GM06990 (cell line): Measurements from ENCODE around the gene FHOD3.
A peak's percentile ranks its signal among the peaks of the same experiment; 100 is the strongest.

Experiments used
- DNase-seq: peaks from one replicate; pipeline ENCODE4 v3.0.0-alpha.2; 2011; ENCODE audit not compliant: insufficient read length; ENCODE audit errors: extremely low read depth
- H3K27me3 ChIP-seq: replicated peaks from 2 replicates; pipeline ENCODE4 v1.6.0; 2011; ENCODE audit warnings: low read length; ENCODE audit not compliant: control insufficient read depth, insufficient read depth
- H3K36me3 ChIP-seq: 2 replicates; pipeline ENCODE4 v1.5.1; 2011; ENCODE audit warnings: low read length; ENCODE audit not compliant: control insufficient read depth, insufficient read depth
- H3K4me3 ChIP-seq: replicated peaks from 2 replicates; pipeline ENCODE4 v1.5.1; 2011; ENCODE audit warnings: low read depth, mild to moderate bottlenecking, control low read depth, low read length
- TF ChIP-seq, protein P1 (sequence below): IDR thresholded peaks from 2 replicates; pipeline ENCODE4 v1.5.1; 2011; ENCODE audit warnings: low read length, control low read depth, mild to moderate bottlenecking, inconsistent platforms; ENCODE audit not compliant: insufficient read depth, poor library complexity, severe bottlenecking

Gene FHOD3

DNA sequence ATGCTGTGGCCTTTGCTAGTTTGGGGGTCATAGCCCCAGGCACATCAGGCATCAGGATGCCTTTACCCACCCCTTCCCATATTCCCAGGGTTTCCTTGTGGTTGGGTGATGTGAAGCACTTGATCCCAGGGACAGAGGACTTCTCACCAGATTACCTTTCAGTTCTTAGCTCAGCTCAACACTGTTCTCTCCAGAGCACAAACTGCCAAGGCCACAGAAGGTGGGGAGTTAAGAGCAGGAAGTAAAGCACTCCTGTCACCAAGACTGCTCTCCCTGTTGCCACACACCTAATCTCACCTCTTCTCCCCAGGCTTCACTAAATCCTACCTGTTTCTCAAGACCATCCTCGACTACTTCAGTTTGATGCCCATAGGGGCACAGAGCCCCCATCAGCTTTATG is 25.9 kb downstream of the FHOD3 start:
- Histone ChIP-seq H3K36me3 (no peaks in the 10 kb centered on the region), H3K27me3 (no peaks in the 10 kb centered on the region), H3K4me3 (no peak overlapping the region)
- TF ChIP-seq, protein P1, sequence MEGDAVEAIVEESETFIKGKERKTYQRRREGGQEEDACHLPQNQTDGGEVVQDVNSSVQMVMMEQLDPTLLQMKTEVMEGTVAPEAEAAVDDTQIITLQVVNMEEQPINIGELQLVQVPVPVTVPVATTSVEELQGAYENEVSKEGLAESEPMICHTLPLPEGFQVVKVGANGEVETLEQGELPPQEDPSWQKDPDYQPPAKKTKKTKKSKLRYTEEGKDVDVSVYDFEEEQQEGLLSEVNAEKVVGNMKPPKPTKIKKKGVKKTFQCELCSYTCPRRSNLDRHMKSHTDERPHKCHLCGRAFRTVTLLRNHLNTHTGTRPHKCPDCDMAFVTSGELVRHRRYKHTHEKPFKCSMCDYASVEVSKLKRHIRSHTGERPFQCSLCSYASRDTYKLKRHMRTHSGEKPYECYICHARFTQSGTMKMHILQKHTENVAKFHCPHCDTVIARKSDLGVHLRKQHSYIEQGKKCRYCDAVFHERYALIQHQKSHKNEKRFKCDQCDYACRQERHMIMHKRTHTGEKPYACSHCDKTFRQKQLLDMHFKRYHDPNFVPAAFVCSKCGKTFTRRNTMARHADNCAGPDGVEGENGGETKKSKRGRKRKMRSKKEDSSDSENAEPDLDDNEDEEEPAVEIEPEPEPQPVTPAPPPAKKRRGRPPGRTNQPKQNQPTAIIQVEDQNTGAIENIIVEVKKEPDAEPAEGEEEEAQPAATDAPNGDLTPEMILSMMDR = no peak
- DNase-seq = no peak

DNA sequence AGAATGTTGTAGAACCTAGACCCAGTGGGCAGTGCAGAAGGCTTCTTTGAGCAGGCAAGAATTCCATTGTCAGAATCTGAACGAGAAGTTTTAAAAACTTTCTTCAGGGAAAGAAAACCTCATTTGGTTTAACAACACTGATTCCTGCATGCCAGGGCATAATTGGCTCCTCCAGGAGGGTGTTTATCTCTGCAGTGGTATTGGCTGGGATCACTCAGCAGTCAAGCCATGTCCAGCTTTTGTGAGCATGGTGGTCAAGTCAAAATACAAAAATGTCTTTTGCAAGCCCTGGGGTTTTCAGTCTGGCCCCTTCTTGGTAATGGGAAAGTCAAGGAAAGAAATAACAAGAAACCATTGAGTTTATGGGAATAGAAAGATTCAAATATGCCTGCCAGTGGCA is 28.3 kb downstream of the FHOD3 start:
- Histone ChIP-seq H3K4me3 (no peak overlapping the region), H3K36me3 (no peaks in the 10 kb centered on the region), H3K27me3 (no peaks in the 10 kb centered on the region)
- TF ChIP-seq, protein P1 = no peak
- DNase-seq = no peak

DNA sequence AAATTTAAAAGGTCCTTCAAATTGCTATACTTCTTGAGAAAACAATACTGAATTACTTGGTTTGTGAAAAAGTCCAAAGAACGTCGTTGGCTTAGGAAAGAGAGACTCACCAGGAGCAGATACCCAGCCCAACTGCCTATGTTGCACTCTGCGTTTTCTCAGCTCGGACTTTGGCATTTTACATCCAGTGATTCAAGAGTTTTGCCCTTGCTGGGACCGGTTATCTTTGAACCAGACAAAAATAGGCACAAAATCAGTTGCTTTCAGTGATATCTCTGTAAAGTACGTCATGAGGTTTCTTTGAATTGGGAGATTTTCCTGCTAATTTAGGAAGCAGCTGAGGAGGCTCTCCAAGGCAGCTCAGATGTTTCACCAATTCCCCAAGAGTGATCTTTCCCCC is 29.3 kb downstream of the FHOD3 start:
- H3K27me3 ChIP-seq = no peaks in the 10 kb centered on the region
- no peak overlapping the region for H3K4me3 ChIP-seq
- H3K36me3 ChIP-seq = no peaks in the 10 kb centered on the region
- no peak for DNase-seq
- TF ChIP-seq, protein P1 = no peak

DNA sequence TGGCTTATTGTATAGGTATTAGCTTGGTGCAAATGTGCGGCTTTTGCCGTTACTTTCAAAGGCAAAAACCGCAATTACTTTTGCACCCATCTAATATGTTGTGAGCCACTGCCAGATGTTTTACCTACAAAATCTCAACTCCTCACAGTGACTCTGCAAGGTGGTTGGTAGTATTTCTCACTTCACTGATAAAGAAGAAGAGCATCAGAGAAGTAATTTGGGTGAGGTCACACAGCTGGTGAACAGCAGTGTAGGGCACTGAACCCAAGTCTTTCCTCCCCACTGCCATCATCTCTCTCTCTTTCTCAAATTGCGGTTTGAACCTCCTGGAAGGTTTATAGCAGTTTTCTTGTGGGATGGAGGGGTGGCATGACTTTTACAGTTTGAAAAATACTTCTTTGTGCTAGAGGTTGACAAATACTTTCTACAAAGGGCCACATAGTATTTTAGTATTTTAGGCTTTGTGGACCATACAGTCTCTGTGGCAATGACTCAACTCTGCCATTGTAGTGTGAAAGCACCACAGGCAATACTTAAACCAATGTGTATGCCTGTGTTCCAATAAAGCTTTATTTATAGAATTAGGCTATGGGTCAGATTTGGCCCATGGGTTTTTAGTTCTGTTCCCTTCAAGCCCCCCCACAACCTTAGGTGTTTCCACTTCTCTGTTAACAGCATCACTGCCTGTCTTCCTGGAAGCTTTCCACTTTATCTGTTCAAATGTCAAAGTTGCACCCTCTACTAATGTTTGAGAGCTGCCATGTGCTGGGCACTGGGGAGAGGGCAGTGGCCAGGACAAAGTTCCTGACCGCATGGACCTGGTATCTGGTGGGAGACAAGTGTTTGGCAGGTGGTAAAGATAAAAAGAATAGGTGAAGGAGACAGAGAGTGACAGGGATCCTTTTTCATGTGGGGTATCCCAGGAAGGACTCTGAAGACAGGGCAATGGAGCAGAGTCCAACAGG is 30.1 kb downstream of the FHOD3 start:
- TF ChIP-seq, protein P1 = no peak
- Histone ChIP-seq H3K27me3 (no peaks in the 10 kb centered on the region), H3K36me3 (no peaks in the 10 kb centered on the region), H3K4me3 (no peak overlapping the region)
- DNase-seq = no peak

DNA sequence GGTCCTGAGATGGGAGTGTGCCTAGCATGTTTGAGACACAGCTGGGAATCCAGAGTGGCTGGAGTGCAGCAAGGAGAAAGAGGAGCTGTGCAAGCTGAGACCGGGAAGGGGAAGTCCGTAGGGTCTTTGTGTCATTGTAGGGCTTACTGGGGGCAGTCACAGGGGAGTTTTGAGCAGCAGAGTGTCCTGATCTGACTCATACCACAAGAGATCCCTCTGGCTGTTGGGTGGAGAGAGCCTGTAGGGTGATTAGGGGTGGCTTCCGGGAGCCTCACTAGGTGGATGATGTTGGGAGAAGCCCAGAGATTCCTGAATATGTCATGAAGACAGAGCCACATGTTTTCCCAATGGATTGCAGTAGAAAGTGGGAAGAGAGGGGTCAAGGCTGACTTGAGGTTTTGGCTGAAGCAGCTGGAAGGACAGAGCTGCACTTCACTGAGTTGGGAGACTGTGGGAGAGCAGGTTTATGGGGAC is 30.9 kb downstream of the FHOD3 start:
- H3K4me3 ChIP-seq = no peak overlapping the region
- TF ChIP-seq, protein P1 = no peak
- DNase-seq = peak; percentile 41
- no peaks in the 10 kb centered on the region for H3K27me3 ChIP-seq
- H3K36me3 ChIP-seq = no peaks in the 10 kb centered on the region

DNA sequence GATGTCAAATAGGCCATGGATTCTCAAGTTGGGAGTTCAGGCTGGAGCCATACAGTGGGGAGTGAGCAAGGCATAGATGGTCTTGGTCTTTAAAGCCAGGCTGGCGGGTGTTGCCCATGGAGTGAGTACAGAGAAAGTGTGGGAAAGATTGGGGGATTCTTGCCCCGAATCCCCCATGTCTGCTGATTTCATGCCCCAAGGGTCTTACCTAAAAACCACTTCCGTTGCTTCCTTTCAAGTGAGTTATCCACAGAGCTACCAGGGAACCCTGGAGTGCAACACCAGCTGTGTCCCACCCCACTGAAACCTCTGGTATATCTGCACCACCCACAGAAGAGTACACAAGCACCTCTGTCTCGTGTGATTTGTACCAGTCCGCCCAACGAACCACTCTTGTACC is 31.4 kb downstream of the FHOD3 start:
- Histone ChIP-seq H3K4me3 (no peak overlapping the region), H3K27me3 (no peaks in the 10 kb centered on the region), H3K36me3 (no peaks in the 10 kb centered on the region)
- TF ChIP-seq, protein P1 = no peak
- DNase-seq = peak; percentile 34
